Uterus (tissue), 4 donors: Measurements from ENCODE around the gene JARID2. TPM values are rescaled to one million over a fixed set of nuclear protein-coding genes. Genes with fewer than 3 reads are reported as not detected.

ENCODE experiments used
- DNase-seq, 2 donors: peaks; one replicate each; pipeline ENCODE4 v3.0.0-alpha.2; 2019 to 2020
- H3K27ac ChIP-seq, 2 donors: fragments of 200-600 bp; sonication (generic); 1 replicate in 1 of 2; 2 replicates in 1 of 2; pipeline ENCODE4 v1.5.1; 2016 to 2018
- H3K27me3 ChIP-seq, 2 donors: fragments of 200-600 bp; sonication (generic); one replicate each; pipeline ENCODE4 v1.5.1; 2018 to 2019; ENCODE audit warnings: control low read depth in 1 of 2
- H3K36me3 ChIP-seq, 2 donors: fragments of 200-600 bp; sonication (generic); one replicate each; pipeline ENCODE4 v1.5.1; 2019; ENCODE audit warnings: control low read depth in 1 of 2
- H3K4me1 ChIP-seq, 2 donors: fragments of 200-600 bp; sonication (generic); one replicate each; pipeline ENCODE4 v1.5.1; 2018 to 2019; ENCODE audit warnings: control low read depth in 1 of 2
- H3K4me3 ChIP-seq, 2 donors: fragments of 200-600 bp; sonication (generic); 1 replicate in 1 of 2; 2 replicates in 1 of 2; pipeline ENCODE4 v1.5.1; 2018 to 2019; ENCODE audit warnings: mild to moderate bottlenecking in 1 of 2
- H3K9me3 ChIP-seq, 2 donors: fragments of 200-600 bp; sonication (generic); one replicate each; pipeline ENCODE4 v1.5.1; 2019; ENCODE audit warnings: control low read depth in 1 of 2
- POLR2A ChIP-seq, 2 donors: fragments of 450-650 bp; IDR thresholded peaks; one replicate each; pipeline ENCODE4 v1.6.1; 2016; ENCODE audit warnings: antibody characterized with exemption in 2 of 2, mild to moderate bottlenecking in 1 of 2, moderate library complexity in 1 of 2
- intact Hi-C: fragments of 100-400 bp; cut with DNase I; formaldehyde crosslinking; loops from one replicate; pipeline ENCODE4 v1.15.1; 2023; ENCODE audit warnings: low total_unique reads
- total RNA-seq, 4 donors: library from RNA; depleted of rRNA in 3 of 4; stranded (reverse); fragments of >200 nt in 3 of 4; gene quantifications; one replicate each; pipeline versions ENCODE4 v1.1.0 to v1.2.4, GENCODE V29; 2014 to 2023
- TF ChIP-seq, protein P1 (sequence below), 4 experiments: fragments of 200-600 bp in 2 of 4; fragments of 450-650 bp in 2 of 4; sonication (generic) in 2 of 4; IDR thresholded peaks; one replicate each; pipeline ENCODE4 v1.5.1; 2016 to 2019; ENCODE audit warnings: antibody characterized with exemption in 4 of 4, mild to moderate bottlenecking in 2 of 4, moderate library complexity in 1 of 4
- donor health status: DM: yes; HTN: yes; CAD: no.

JARID2 gene
- total RNA-seq, 4 donors from 2014 or later = 2.6 to 15.8 (median 8.0) TPM

DNA sequence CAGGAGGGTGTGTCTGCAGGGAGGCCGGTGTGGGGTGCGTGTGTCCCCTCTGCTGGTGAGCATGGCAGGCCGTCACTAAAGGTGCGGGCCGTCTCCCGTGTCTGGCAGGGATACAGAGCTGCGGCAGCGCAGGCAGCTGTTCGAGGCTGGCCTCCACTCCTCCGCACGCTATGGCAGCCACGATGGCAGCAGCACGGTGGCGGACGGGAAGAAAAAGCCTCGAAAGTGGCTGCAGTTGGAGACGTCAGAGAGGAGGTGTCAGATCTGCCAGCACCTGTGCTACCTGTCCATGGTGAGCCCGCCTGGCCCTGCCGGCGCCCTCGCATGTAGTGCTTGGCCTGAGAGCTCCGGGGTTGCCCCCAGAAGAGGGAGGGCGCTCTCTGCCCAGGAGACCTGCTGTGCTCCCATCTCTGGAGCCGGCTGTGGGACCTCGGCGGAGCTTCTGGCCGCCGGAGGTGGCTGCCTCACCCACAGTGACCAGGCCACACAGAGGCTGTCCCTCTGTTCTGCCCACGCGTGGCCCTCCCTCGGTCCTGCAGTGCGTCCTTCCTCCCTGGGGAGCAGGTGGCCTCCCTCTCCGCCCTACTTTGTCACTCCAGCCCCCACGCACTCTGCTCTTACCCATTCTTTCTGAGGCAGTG lies 267.4 kb downstream of the JARID2 start:
- Histone ChIP-seq H3K4me3 (no peak overlapping the region), H3K9me3 (no peaks in the 10 kb centered on the region), H3K36me3 (no peaks in the 10 kb centered on the region), H3K27me3 (no peaks in the 10 kb centered on the region), H3K27ac (no peak overlapping the region), H3K4me1 (no peaks in the 10 kb centered on the region)
- no peak for DNase-seq
- intact Hi-C loops = no loop called here
- no peak for TF ChIP-seq POLR2A (IDR thresholded peaks at IDR 0.05)
- TF ChIP-seq, protein P1, sequence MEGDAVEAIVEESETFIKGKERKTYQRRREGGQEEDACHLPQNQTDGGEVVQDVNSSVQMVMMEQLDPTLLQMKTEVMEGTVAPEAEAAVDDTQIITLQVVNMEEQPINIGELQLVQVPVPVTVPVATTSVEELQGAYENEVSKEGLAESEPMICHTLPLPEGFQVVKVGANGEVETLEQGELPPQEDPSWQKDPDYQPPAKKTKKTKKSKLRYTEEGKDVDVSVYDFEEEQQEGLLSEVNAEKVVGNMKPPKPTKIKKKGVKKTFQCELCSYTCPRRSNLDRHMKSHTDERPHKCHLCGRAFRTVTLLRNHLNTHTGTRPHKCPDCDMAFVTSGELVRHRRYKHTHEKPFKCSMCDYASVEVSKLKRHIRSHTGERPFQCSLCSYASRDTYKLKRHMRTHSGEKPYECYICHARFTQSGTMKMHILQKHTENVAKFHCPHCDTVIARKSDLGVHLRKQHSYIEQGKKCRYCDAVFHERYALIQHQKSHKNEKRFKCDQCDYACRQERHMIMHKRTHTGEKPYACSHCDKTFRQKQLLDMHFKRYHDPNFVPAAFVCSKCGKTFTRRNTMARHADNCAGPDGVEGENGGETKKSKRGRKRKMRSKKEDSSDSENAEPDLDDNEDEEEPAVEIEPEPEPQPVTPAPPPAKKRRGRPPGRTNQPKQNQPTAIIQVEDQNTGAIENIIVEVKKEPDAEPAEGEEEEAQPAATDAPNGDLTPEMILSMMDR (IDR thresholded peaks at IDR 0.05) = no peak

DNA sequence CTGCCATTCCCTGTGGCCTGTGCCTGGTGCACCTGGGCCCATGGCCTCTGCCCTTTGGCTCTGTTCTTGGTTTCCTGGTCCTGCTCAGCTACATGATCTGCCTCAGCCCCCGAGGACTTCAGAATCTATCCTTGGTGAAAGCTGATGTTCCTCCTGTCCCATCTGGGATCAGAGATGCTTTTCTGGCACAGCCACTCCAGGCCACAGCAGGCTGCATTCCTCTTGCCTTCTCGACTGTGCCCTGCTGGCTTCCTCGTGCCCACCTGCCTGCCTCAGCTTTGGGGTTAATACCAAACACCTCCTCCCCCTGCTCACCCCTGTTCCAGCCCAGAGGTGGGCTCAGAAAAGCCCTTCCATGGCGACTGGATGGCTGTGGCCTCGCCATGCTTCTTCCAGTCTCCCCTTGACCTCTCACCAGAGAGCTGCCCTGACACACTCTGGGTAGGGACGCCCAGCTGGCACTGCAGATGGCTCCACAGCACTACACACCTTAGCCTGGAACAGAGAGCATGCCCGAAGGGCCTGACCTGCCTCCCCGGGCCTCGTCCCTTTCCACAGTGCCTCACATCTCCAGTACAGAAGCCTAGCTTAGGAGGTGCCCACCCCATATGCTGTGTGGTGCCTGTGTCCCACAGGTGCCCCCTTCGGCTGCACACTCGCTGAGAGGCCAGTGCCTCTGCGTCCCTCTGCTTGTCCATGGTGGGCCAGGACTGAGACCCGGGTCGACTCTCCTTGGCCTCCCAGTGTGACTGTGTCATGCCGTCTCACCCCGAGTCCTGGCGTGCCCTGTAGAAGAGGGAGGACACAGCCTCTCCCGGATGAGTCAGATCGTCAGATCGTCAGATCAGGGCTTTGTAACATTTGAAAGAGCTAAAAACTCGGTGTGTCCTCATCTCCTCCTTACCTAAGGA lies 268.2 kb downstream of the JARID2 start:
- H3K27me3 ChIP-seq = no peaks in the 10 kb centered on the region
- no peaks in the 10 kb centered on the region for H3K9me3 ChIP-seq
- intact Hi-C loops = no loop called here
- no peaks in the 10 kb centered on the region for H3K36me3 ChIP-seq
- no peaks in the 10 kb centered on the region for H3K4me1 ChIP-seq
- no peak for DNase-seq
- no peak overlapping the region for H3K4me3 ChIP-seq
- no peak overlapping the region for H3K27ac ChIP-seq
- no peak for TF ChIP-seq POLR2A (IDR thresholded peaks at IDR 0.05)
- TF ChIP-seq, protein P1 (IDR thresholded peaks at IDR 0.05) = no peak

DNA sequence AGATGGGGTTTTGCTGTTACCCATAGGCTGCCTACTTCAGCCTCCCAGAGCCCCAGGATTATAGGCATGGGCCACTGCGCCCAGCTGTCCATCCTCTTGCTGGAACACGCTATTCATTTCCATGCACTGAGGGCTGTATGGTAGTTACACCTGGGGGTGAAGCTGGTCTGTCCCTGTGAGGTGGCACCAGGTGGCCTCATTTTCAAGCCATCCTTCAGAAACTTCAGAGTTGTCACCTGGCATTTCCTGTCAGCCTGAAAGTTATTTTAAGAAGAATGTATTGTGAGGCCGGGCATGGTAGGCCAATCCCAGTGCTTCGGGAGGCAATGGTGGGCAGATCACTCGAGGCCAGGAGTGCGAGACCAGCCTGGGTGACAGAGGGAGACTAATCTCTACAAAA lies 269.4 kb downstream of the JARID2 start:
- Histone ChIP-seq H3K4me3 (no peak overlapping the region), H3K9me3 (no peaks in the 10 kb centered on the region), H3K27me3 (no peaks in the 10 kb centered on the region), H3K4me1 (no peaks in the 10 kb centered on the region), H3K36me3 (no peaks in the 10 kb centered on the region), H3K27ac (no peak overlapping the region)
- intact Hi-C loops = no loop called here
- TF ChIP-seq POLR2A (IDR thresholded peaks at IDR 0.05) = no peak
- TF ChIP-seq, protein P1 (IDR thresholded peaks at IDR 0.05) = no peak
- DNase-seq = no peak

DNA sequence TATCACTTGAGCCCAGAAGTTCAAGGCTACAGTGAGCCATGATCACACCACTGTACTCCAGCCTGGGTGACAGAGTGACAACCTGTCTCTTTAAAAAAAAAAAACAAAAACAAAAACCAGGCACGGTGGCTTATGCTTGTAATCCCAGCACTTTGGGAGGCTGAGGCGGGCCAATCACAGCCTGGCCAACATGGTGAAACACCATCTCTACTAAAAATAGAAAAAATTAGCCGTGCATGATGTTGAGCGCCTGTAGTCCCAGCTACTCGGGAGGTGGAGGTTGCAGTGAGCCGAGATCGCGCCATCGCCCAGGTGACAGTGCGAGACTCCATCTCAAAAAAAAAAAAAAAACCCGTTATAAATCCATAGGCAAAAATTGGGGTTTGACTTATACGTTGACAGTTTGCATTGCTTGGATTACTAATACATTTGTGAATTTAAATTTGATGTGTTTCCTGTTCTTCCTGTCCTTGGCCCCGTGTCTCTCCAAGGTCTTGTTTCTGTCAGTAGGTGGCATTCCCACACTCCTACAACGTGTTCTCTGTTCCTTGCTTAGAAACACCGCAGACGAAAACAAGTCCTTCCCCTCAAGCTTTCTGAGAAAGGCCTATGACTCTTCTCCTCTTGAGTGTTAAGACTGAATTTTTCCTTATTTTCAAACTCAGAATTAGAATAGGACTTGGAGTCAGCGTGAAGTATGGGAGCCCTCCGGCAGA lies 269.9 kb downstream of the JARID2 start:
- DNase-seq = no peak

More for the DNA sequence above, 269.9 kb downstream of the JARID2 start:
- no peak overlapping the region for H3K27ac ChIP-seq
- H3K4me3 ChIP-seq = no peak overlapping the region
- H3K36me3 ChIP-seq = no peaks in the 10 kb centered on the region
- no peaks in the 10 kb centered on the region for H3K9me3 ChIP-seq
- H3K27me3 ChIP-seq = no peaks in the 10 kb centered on the region
- no peaks in the 10 kb centered on the region for H3K4me1 ChIP-seq
- TF ChIP-seq, protein P1 (IDR thresholded peaks at IDR 0.05) = no peak
- no peak for TF ChIP-seq POLR2A (IDR thresholded peaks at IDR 0.05)
- intact Hi-C loops = no loop called here
